HG02981 (cell line): ENCODE measurements around the gene CTSE.

ENCODE experiments used
- ATAC-seq: cut with Tn5 transposase; IDR thresholded peaks from one replicate; pipeline ENCODE4 v1.9.1; 2021; ENCODE audit warnings: mild to moderate bottlenecking, moderate library complexity; ENCODE audit not compliant: unreplicated experiment

The CTSE gene

DNA sequence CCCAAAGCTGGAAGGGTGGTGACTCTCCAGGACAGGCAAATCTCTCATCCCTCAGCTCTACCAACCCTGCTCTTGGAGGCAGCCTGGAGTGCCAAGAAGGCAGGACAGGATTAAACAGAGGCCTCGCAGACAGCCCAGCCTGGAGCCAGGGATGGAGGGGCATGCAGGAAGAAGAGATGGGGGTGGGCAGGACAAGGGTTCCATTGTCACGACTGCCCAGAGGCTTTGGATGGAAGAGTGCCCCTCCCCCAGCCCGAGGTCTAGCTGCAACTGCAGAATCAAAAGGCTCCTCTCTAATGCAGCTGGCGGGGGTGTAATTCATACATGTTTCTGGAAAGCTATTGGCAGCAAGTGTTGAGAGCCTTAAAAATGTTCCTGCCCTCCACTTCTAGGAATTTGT is 29.3 kb downstream of the CTSE start:
- no peak for ATAC-seq

DNA sequence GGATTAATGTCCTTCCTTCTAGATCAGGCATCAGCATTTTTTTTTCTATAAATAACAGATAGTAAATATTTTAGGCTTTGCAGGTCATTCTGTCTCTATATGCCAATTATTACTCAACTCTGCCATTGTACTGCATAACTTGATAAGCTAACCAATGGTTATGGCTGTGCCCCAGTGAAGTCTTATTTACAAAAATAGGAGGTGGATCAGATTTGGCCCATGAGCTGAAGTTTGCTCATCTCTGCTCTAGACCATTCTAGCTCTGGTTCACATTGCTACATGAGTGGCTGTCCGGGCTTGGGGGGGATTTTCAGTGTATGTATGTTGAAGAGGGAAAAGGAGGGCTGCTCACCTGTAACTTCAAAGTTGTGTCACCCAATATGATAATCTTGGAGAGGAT is 30.6 kb downstream of the CTSE start:
- ATAC-seq = no peak

- no peak for ATAC-seq
Measured at GRCh38 chr1:205992218-205992882, 31.3 kb downstream of the CTSE start.

DNA sequence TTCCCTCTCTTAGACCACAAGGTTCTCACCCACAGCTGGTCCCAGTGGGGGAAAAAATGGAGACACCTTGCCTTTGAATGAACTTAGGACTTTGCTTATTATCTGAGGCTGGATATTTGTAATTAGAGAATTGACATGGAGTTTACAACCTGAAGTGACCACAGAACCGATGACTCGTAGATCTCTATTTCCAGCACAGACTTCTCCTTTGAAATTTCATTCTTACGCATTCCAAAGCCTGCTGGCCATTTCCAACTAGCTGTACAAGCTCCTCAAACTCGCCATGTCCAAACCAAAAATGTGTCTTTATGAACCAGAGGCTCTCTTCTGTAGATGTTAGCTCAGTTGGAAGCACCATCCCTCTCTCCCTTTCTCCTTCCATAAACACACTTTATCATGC is 32.5 kb downstream of the CTSE start:
- ATAC-seq = no peak

DNA sequence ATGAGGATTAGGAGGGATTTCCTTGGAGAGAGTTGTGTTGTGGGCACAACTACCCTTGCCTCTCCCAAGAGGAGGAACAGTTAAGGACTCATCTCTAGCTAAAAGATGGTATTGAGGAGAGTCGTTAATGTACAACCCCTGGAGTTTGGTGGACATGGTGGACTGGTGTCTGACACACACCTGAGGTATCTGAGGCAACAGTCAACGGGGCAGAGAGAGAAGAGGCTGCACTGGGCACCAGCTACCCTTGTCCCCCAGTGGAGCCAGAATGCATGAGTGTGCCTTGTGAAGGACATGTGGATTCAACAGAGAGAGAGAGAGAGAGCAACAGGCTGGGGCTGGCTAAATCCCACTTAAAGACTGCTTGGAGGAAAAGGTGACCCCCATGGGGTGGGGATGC is 33.5 kb downstream of the CTSE start:
- ATAC-seq = no peak

- ATAC-seq = no peak
Measured at GRCh38 chr1:205989786-205990185, 33.9 kb downstream of the CTSE start.

DNA sequence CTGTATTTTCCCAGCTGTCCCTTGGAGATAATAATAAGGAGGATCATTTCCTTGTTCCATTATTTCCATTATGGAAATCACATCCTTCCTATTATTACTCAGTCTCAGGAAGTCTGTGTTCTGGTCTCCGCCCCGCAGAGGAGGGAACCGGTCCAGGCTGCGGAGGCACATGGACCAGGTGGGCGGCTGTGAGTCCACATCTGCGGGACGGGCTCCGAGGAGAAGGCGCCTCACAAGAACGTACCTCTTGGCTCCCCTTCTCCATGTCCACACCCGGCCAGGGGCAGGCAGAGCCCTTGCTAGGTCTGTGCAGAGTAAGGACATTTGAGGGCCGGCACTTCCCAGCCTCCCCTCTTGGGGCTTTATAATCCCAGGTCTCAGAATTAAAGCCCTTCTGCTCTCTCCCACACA is 35.1 kb downstream of the CTSE start:
- ATAC-seq = no peak

- ATAC-seq = no peak
Measured at GRCh38 chr1:205986861-205987260, 36.8 kb downstream of the CTSE start.

DNA sequence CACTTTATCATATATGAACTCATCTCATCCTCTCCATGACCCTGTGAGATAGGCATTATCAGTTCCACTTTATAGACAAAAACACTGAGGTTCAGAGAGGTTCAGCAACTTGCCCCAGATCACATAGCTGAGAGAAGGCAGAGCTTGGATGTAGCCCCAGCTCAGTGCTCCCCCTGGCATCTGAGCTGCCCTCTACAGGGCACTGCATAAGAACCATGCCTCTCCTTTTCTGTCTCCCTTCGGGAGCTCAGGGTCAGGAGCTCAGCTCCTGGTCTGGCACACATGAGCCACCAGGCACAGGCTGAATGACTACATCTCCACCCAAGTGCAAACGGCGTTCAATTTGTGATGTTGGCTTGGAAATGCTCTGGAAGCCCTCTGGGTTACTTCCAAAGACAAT is 37.4 kb downstream of the CTSE start:
- ATAC-seq = no peak

- ATAC-seq = no peak
Measured at GRCh38 chr1:205985330-205986005, 38.2 kb downstream of the CTSE start.

GRCh38 chr1:205983925-205984725 is 39.6 kb downstream of the CTSE start:
- no peak for ATAC-seq

GRCh38 chr1:205981257-205981656 is 42.4 kb downstream of the CTSE start:
- no peak for ATAC-seq

DNA sequence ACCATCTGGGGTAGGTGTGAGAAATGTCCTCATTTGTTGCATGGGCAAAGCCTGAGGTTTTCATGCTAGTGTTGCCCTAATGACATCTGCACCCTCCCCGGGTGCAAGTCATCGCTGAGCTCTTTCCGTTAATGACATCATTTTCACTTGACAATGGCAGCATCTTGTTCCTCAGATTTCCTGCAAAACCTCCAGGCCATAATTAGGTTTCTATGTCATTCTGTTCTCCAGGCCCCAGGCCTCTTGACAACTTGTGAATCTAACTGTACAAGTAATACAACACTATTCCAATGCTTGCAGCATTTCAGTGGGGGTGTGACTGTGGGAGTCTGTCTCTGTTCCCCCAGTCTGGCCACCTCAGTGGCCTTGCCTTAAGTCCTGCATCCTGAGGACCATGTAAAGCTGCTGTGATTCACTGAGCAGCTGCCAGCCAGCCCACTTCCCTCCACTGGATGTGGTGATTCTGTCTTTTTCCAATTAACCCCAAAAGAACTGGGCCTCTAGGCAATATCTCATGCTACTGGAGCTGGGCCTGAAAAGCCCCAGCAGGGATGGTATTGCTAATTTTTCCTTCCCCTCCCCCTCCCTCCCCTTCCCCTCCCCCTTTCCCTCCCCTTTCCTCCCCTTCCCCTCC is 43.3 kb downstream of the CTSE start:
- no peak for ATAC-seq

DNA sequence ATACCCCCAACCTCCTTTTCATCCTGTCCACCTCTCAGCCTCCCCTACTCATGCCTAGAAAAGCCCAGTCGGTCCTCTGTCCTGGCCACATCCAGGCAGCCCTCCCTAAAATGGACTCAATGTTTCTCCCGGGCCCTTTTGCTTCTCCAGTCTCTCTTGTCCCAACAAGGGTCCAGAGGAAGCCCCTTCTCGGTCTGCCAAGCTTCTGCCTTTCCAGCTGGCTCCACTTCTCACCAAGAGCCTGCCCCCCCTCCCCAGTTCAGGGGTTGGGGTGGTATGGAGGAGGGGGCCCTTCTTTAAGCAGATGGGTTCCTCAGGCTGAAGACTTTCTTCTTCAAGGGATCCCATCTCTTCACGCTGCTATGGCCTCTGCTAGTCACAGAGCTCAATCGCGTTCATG is 44.4 kb downstream of the CTSE start:
- ATAC-seq = no peak

DNA sequence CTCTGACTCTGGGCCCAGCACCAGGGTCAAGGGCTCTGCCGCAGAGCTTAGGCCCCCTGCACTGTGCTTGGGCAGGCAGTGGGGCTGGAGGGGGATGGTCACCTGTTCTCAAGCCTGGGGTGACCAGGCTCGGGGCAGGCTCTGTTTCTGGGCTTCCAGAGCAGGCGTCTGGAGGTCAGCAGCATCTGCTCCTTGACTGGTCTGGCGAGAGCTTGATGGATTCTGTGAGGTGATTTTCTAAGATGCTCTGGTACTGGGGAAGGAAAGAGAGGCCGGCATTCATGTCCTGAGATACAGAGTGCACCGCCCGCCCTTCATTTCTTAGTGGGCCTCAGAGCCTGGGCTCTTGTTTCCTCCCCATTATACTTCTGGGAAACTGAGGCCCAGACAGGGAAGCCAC is 45.0 kb downstream of the CTSE start:
- no peak for ATAC-seq

GRCh38 chr1:205977402-205978014 is 46.2 kb downstream of the CTSE start:
- no peak for ATAC-seq

- no peak for ATAC-seq
Measured at GRCh38 chr1:205976708-205977401, 46.8 kb downstream of the CTSE start.

GRCh38 chr1:205976036-205976435 is 47.7 kb downstream of the CTSE start:
- ATAC-seq = no peak

GRCh38 chr1:205975387-205975998 is 48.2 kb downstream of the CTSE start:
- no peak for ATAC-seq

GRCh38 chr1:205974712-205975111 is 49.0 kb downstream of the CTSE start:
- no peak for ATAC-seq
